ENCODE measurements around the gene NHS. TPM values are rescaled to one million over a fixed set of nuclear protein-coding genes. Genes with fewer than 3 reads are reported as not detected.

Gene NHS
- total and polyA plus RNA-seq, 10 donors, result 0.32 to 3.1 (median 2.1) TPM

DNA sequence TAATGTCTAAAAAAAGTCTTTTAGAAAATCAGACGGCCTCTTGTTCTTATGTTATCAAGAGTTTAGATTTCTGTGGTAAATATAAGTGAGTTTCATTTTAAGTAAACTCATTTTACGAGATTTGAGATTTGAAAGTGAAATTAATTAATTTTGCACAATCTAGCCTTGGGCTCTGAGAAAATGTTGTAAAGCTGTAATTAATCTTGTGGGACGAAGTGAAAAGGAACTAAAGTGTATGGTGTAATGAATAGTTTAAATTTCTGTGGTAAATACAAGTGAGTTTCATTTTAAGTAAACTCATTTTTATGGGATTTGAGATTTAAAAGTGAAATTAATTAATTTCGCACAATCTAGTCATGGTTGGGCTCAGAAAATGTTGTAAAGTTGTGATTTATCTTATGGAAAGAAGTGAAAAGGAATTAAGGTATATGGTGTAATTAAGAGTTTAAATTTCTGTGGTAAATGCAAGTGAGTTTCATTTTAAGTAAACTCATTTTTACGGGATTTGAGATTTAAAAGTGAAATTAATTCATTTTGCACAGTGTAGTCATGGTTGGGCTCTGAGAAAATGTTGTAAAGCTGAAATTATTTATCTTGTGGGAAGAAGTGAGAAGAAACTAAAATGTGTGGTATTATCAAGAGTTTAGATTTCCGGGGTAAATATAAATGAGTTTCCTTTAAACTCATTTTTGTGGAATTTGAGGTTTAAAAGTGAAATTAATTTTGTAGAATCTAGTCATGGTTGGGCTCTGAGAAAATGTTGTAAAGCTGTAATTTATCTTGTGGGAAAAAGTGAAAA, 363.9 kb downstream of the NHS start:
- peaks cover 0 to 18% (median 0%) of the 10 kb centered on the region in 7 donors for H3K27me3 ChIP-seq (replicated peaks in 1 of 7)
- no peaks in the 10 kb centered on the region for H3K9me3 ChIP-seq
- H3K36me3 ChIP-seq, result no peaks in the 10 kb centered on the region
- intact Hi-C loops (cut with DNase I; ENCODE audit: low total_unique reads), result no loop called here
- peaks cover 0 to 21% (median 2%) of the 10 kb centered on the region in 6 donors for H3K4me1 ChIP-seq
- TF ChIP-seq POLR2A (IDR thresholded peaks at IDR 0.05) (no peak), POLR2AphosphoS5 (IDR thresholded peaks at IDR 0.05) (no peak)
- TF ChIP-seq, protein P1, sequence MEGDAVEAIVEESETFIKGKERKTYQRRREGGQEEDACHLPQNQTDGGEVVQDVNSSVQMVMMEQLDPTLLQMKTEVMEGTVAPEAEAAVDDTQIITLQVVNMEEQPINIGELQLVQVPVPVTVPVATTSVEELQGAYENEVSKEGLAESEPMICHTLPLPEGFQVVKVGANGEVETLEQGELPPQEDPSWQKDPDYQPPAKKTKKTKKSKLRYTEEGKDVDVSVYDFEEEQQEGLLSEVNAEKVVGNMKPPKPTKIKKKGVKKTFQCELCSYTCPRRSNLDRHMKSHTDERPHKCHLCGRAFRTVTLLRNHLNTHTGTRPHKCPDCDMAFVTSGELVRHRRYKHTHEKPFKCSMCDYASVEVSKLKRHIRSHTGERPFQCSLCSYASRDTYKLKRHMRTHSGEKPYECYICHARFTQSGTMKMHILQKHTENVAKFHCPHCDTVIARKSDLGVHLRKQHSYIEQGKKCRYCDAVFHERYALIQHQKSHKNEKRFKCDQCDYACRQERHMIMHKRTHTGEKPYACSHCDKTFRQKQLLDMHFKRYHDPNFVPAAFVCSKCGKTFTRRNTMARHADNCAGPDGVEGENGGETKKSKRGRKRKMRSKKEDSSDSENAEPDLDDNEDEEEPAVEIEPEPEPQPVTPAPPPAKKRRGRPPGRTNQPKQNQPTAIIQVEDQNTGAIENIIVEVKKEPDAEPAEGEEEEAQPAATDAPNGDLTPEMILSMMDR (IDR thresholded peaks at IDR 0.05 in 8 of 11, conservative IDR thresholded peaks at IDR 0.05 in 3 of 11), result no peak
- DNase-seq, result no peak
- 11 to 40% (median 18%) methylated on average over 6 of the region's 6 CpGs for WGBS, 5 donors
- peak overlapping the region in 5 of 8 donors; percentile 84 to 87 (median 87) for H3K27ac ChIP-seq
- H3K4me3 ChIP-seq, result peak overlapping the region in 7 of 8 donors; percentile 37 to 76 (median 53)

DNA sequence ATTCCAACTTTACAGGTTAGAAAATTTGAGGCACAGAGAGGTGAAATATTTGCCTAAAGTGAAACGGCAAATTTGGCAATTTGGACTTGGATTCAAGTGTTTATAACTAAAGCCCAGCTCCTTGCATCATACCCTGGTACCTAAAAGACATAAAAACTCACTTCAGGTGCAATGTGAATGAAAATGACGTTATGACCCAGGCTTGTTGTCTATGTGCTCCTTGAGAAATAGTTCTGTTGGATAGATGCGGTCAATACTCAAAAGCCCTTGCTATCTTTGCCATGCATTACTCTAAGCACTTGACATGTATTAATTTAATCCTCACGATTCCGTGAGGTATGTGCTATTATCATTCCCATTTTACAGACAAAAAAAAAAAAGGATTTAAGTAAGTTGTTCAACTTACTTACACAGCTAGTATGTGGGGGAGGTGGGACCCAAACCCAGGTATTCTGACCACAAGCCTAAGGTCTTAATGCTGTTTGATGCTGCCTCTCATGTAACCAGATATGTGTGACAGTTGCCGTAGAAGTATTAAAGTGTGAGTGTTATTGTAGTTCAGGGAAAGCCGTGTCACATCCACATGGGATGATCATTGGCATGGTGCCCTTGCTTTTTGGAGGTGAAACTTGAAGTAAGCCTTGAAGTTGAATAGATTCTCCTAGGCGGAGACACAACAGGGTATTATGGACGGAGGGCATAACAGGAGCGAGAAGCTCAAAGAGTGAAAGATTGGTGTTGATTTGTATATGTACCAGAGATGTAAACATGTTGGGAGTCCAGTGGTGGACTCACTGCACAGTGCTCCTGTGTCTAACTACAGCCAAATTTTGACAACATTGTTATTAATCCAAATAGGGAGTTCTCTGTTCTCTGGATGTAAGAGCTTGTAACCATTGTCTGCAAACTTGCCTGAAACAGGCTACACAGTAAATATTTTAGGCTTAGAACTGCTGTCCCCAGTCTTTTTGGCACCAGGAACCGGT, 365.4 kb downstream of the NHS start:
- Histone ChIP-seq H3K9me3 (no peaks in the 10 kb centered on the region), H3K36me3 (no peaks in the 10 kb centered on the region), H3K4me1 (peaks cover 0 to 21% (median 2%) of the 10 kb centered on the region in 6 donors), H3K27me3 (replicated peaks in 1 of 7) (peaks cover 0 to 18% (median 0%) of the 10 kb centered on the region in 7 donors), H3K27ac (no peak overlapping the region), H3K4me3 (no peak overlapping the region)
- TF ChIP-seq, protein P1 (IDR thresholded peaks at IDR 0.05 in 8 of 11, conservative IDR thresholded peaks at IDR 0.05 in 3 of 11), result no peak
- TF ChIP-seq POLR2AphosphoS5 (IDR thresholded peaks at IDR 0.05), result no peak
- TF ChIP-seq POLR2A (IDR thresholded peaks at IDR 0.05), result no peak
- DNase-seq, result no peak
- intact Hi-C loops (cut with DNase I; ENCODE audit: low total_unique reads), result no loop called here
- 76 to 90% (median 88%) methylated on average over 11 of the region's 11 CpGs for WGBS, 5 donors

DNA sequence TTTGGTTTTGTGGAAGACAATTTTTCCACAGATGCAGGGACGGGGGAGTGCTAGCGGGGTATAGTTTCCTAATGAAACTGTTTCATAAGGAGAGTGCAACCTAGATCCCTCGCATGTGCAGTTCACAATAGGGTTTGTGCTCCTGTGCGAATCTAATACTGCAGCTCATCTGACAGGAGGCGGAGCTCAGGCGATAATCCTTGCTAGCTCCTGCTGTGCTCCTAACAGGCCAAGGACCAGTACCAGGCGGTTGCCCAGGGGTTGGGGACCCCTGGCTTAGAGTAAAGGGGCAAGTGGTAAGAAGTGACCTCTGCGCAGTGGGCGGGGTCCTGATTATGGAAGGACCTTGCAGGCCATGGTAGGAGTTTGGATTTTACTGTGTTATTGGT, 366.1 kb downstream of the NHS start:
- TF ChIP-seq POLR2A (IDR thresholded peaks at IDR 0.05) (no peak), POLR2AphosphoS5 (IDR thresholded peaks at IDR 0.05) (no peak)
- TF ChIP-seq, protein P1 (IDR thresholded peaks at IDR 0.05 in 8 of 11, conservative IDR thresholded peaks at IDR 0.05 in 3 of 11), result no peak
- peaks cover 0 to 18% (median 0%) of the 10 kb centered on the region in 7 donors for H3K27me3 ChIP-seq (replicated peaks in 1 of 7)
- H3K36me3 ChIP-seq, result no peaks in the 10 kb centered on the region
- peaks cover 0 to 21% (median 2%) of the 10 kb centered on the region in 6 donors for H3K4me1 ChIP-seq
- no peak overlapping the region for H3K27ac ChIP-seq
- no peak for DNase-seq
- H3K4me3 ChIP-seq, result no peak overlapping the region
- intact Hi-C loops (cut with DNase I; ENCODE audit: low total_unique reads), result no loop called here
- 70 to 85% (median 82%) methylated on average over 9 of the region's 9 CpGs for WGBS, 5 donors
- H3K9me3 ChIP-seq, result no peaks in the 10 kb centered on the region
